Keratinocyte (primary cell): ENCODE data around the gene CEP57L1. TPM values are rescaled to one million over a fixed set of nuclear protein-coding genes. Genes with fewer than 3 reads are reported as not detected.

Experiments used
- DNase-seq: peaks from one replicate; pipeline ENCODE4 v3.0.0-alpha.2; 2011; ENCODE audit warnings: low read depth, missing footprints, low spot score
- FAIRE-seq: peaks from 2 replicates; lab custom pipeline; 2011; peaks lifted over from hg19 to GRCh38; lab: Jason Lieb, UNC
- H2AFZ ChIP-seq: 2 replicates; pipeline ENCODE4 v1.6.0; 2012; ENCODE audit warnings: low read length, control low read depth, inconsistent platforms; ENCODE audit not compliant: control insufficient read depth
- H3K27ac ChIP-seq: 2 replicates; pipeline ENCODE4 v1.5.1; 2011; ENCODE audit warnings: low read length; ENCODE audit not compliant: control insufficient read depth, insufficient read depth
- H3K27me3 ChIP-seq: 3 replicates; pipeline ENCODE4 v1.6.0; 2011; ENCODE audit warnings: low read length; ENCODE audit not compliant: control insufficient read depth, insufficient read depth; ENCODE audit errors: extremely low read depth
- H3K36me3 ChIP-seq, 2 experiments: 2 replicates in 1 of 2; 3 replicates in 1 of 2; pipeline ENCODE4 v1.5.1; 2011; ENCODE audit warnings: low read length in 2 of 2, mild to moderate bottlenecking in 1 of 2; ENCODE audit not compliant: control insufficient read depth in 2 of 2, insufficient read depth in 2 of 2; ENCODE audit errors: extremely low read depth in 1 of 2
- H3K4me1 ChIP-seq: 3 replicates; pipeline ENCODE4 v1.5.1; 2011; ENCODE audit warnings: low read length; ENCODE audit not compliant: control insufficient read depth, insufficient read depth; ENCODE audit errors: extremely low read depth
- H3K4me2 ChIP-seq: 3 replicates; pipeline ENCODE4 v1.6.0; 2011; ENCODE audit warnings: low read depth, low read length; ENCODE audit not compliant: control insufficient read depth, insufficient read depth; ENCODE audit errors: extremely low read depth
- H3K4me3 ChIP-seq, 3 experiments: fragments of 200-600 bp in 1 of 3; sonication (generic) in 1 of 3; 2 replicates in 2 of 3; 3 replicates in 1 of 3; pipeline ENCODE4 v1.5.1; 2011 to 2016; ENCODE audit warnings: low read length in 3 of 3, mild to moderate bottlenecking in 3 of 3, control low read depth in 2 of 3, inconsistent platforms in 1 of 3, low read depth in 1 of 3, mixed read lengths in 1 of 3, mixed run types in 1 of 3, moderate library complexity in 1 of 3; ENCODE audit not compliant: control insufficient read depth in 2 of 3, insufficient read depth in 2 of 3; ENCODE audit errors: extremely low read depth in 1 of 3
- H3K79me2 ChIP-seq: 2 replicates; pipeline ENCODE4 v1.6.0; 2012; ENCODE audit warnings: low read length; ENCODE audit not compliant: control insufficient read depth, insufficient read depth
- H3K9ac ChIP-seq: 3 replicates; pipeline ENCODE4 v1.6.0; 2011; ENCODE audit warnings: low read length; ENCODE audit not compliant: control insufficient read depth, insufficient read depth; ENCODE audit errors: extremely low read depth
- H3K9me1 ChIP-seq: 3 replicates; pipeline ENCODE4 v1.6.0; 2011; ENCODE audit warnings: low read length; ENCODE audit not compliant: control insufficient read depth, insufficient read depth; ENCODE audit errors: extremely low read depth
- H3K9me3 ChIP-seq: 2 replicates; pipeline ENCODE4 v1.5.1; 2012; ENCODE audit warnings: low read depth, low read length; ENCODE audit not compliant: control insufficient read depth
- H4K20me1 ChIP-seq: 3 replicates; pipeline ENCODE4 v1.6.0; 2011; ENCODE audit warnings: low read length; ENCODE audit not compliant: control insufficient read depth, insufficient read depth; ENCODE audit errors: extremely low read depth
- CTCF ChIP-seq, 3 experiments: IDR thresholded peaks in 1 of 3; conservative IDR thresholded peaks in 1 of 3; optimal IDR thresholded peaks in 1 of 3; 2 replicates in 2 of 3; 3 replicates in 1 of 3; pipeline versions ENCODE3 to v1.5.1; 2011; ENCODE audit warnings: low read length in 3 of 3, mild to moderate bottlenecking in 3 of 3, moderate library complexity in 2 of 3, control low read depth in 1 of 3, inconsistent platforms in 1 of 3; ENCODE audit not compliant: insufficient read depth in 2 of 3; ENCODE audit errors: extremely low read depth in 1 of 3
- EZH2 ChIP-seq: IDR thresholded peaks from one replicate; pipeline ENCODE4 v1.6.1; 2012; ENCODE audit warnings: inconsistent platforms, mild to moderate bottlenecking, low read length, moderate library complexity
- dilution Hi-C: fragments of 300-500 bp; cut with MboI; formaldehyde crosslinking; loops from one replicate; pipeline ENCODE4 v1.7.0; 2020; ENCODE audit warnings: low sequenced_read_pairs; ENCODE audit not compliant: extremely low pct_ligation_motif_present
- polyA plus RNA-seq, 5 experiments: library from polyadenylated mRNA; depleted of rRNA in 3 of 5; stranded (reverse) in 3 of 5; stranded (forward) in 1 of 5; unstranded in 1 of 5; fragments of >200 nt; gene quantifications; 1 replicate in 1 of 5; 2 replicates in 3 of 5; 3 replicates in 1 of 5; pipeline versions ENCODE4 v1.2.1 to v1.2.3, GENCODE V29; 2011 to 2012; ENCODE audit warnings: missing spikeins in 2 of 5, low read depth in 1 of 5, low replicate concordance in 1 of 5

Gene CEP57L1
- polyA plus RNA-seq, 1 donor (not counting 4 experiments of a cell fraction or from before 2014, with no cell fraction given) = 14.2 TPM

GRCh38 chr6:109053336-109053735 is 42.0 kb upstream of the CEP57L1 start:
- Histone ChIP-seq H2AFZ (no peak overlapping the region), H3K27me3 (no peaks in the 10 kb centered on the region), H3K9ac (no peak overlapping the region), H3K27ac (no peak overlapping the region), H3K4me3 (no peak overlapping the region), H4K20me1 (no peaks in the 10 kb centered on the region), H3K4me1 (peaks cover 16% of the 10 kb centered on the region), H3K36me3 (no peaks in the 10 kb centered on the region), H3K79me2 (no peaks in the 10 kb centered on the region), H3K4me2 (no peak overlapping the region), H3K9me1 (no peaks in the 10 kb centered on the region), H3K9me3 (no peaks in the 10 kb centered on the region)
- dilution Hi-C loops = no loop called here
- no peak for FAIRE-seq
- TF ChIP-seq EZH2 = no peak
- TF ChIP-seq CTCF (optimal IDR thresholded peaks at IDR 0.05 in 1 of 3, IDR thresholded peaks at IDR 0.05 in 1 of 3, conservative IDR thresholded peaks at IDR 0.05 in 1 of 3; ENCODE audit: extremely low read depth in 1 of 3, insufficient read depth in 2 of 3, low read length in 3 of 3) = no peak
- no peak for DNase-seq

GRCh38 chr6:109055771-109056235 is 39.5 kb upstream of the CEP57L1 start:
- DNase-seq (no peak), FAIRE-seq (no peak)
- no peak overlapping the region for H3K4me2 ChIP-seq

More at GRCh38 chr6:109055771-109056235, 39.5 kb upstream of the CEP57L1 start:
- H2AFZ ChIP-seq = no peak overlapping the region
- H3K9me3 ChIP-seq = no peaks in the 10 kb centered on the region
- dilution Hi-C loops = no loop called here
- H3K9ac ChIP-seq = no peak overlapping the region
- H3K4me3 ChIP-seq = no peak overlapping the region
- H3K36me3 ChIP-seq = no peaks in the 10 kb centered on the region
- no peaks in the 10 kb centered on the region for H3K27me3 ChIP-seq
- H3K4me1 ChIP-seq = peaks cover 4% of the 10 kb centered on the region
- H3K27ac ChIP-seq = no peak overlapping the region
- TF ChIP-seq EZH2 = no peak
- TF ChIP-seq CTCF (optimal IDR thresholded peaks at IDR 0.05 in 1 of 3, IDR thresholded peaks at IDR 0.05 in 1 of 3, conservative IDR thresholded peaks at IDR 0.05 in 1 of 3; ENCODE audit: extremely low read depth in 1 of 3, insufficient read depth in 2 of 3, low read length in 3 of 3) = no peak
- H3K79me2 ChIP-seq = no peaks in the 10 kb centered on the region
- no peaks in the 10 kb centered on the region for H3K9me1 ChIP-seq
- no peaks in the 10 kb centered on the region for H4K20me1 ChIP-seq
